DOHH2 (cell line): ENCODE measurements around the gene CDH4.

Experiments used
- H3F3A ChIP-seq: fragments of 200-600 bp; sonication (generic), shearing (Covaris generic); 2 replicates; pipeline ENCODE4 v1.6.0; 2016; ENCODE audit warnings: antibody characterized with exemption, mild to moderate bottlenecking; ENCODE audit not compliant: control insufficient read depth, insufficient read depth
- H3K27ac ChIP-seq: fragments of 200-600 bp; sonication (generic); 2 replicates; pipeline ENCODE4 v1.5.1; 2014; ENCODE audit warnings: low read depth, mild to moderate bottlenecking, low read length, moderate library complexity
- H3K27me3 ChIP-seq: fragments of 200-600 bp; sonication (generic); 2 replicates; pipeline ENCODE4 v1.6.1; 2014; ENCODE audit warnings: mild to moderate bottlenecking, low read length, mixed read lengths; ENCODE audit not compliant: control insufficient read depth
- H3K36me3 ChIP-seq: fragments of 200-600 bp; sonication (generic); 2 replicates; pipeline ENCODE4 v1.6.1; 2014; ENCODE audit warnings: mild to moderate bottlenecking, low read length, moderate library complexity, mixed read lengths; ENCODE audit not compliant: control insufficient read depth
- H3K4me1 ChIP-seq: fragments of 200-600 bp; sonication (generic); 2 replicates; pipeline ENCODE4 v1.6.1; 2014; ENCODE audit warnings: mild to moderate bottlenecking, low read length, mixed read lengths; ENCODE audit not compliant: control insufficient read depth
- H3K4me2 ChIP-seq: fragments of 200-600 bp; sonication (generic); 2 replicates; pipeline ENCODE4 v1.6.0; 2014; ENCODE audit warnings: mild to moderate bottlenecking, low read length, moderate library complexity
- H3K4me3 ChIP-seq: fragments of 200-600 bp; sonication (generic); 2 replicates; pipeline ENCODE4 v1.5.1; 2014; ENCODE audit warnings: mild to moderate bottlenecking, low read length, mixed read lengths
- H3K79me2 ChIP-seq: fragments of 200-600 bp; sonication (generic); 2 replicates; pipeline ENCODE4 v1.6.1; 2014; ENCODE audit warnings: mild to moderate bottlenecking, low read length, mixed read lengths; ENCODE audit not compliant: control insufficient read depth
- H3K9me2 ChIP-seq: fragments of 200-600 bp; sonication (generic); replicated peaks from 2 replicates; pipeline ENCODE4 v1.6.1; 2014; ENCODE audit warnings: mild to moderate bottlenecking, low read length, mixed read lengths; ENCODE audit not compliant: control insufficient read depth
- H3K9me3 ChIP-seq: fragments of 200-600 bp; sonication (generic); 2 replicates; pipeline ENCODE4 v1.6.1; 2014; ENCODE audit warnings: antibody characterized with exemption, low read length, mixed read lengths; ENCODE audit not compliant: control insufficient read depth, insufficient read depth
- H4K20me1 ChIP-seq: fragments of 200-600 bp; sonication (generic); 2 replicates; pipeline ENCODE4 v1.6.0; 2014; ENCODE audit warnings: low read depth, mild to moderate bottlenecking, antibody characterized with exemption, low read length, moderate library complexity; ENCODE audit not compliant: control insufficient read depth, insufficient read depth
- EZH2phosphoT487 ChIP-seq: fragments of 200-600 bp; sonication (generic); IDR thresholded peaks from 2 replicates; pipeline ENCODE4 v1.6.1; 2017; ENCODE audit warnings: borderline replicate concordance, mild to moderate bottlenecking, antibody characterized with exemption, low read length, moderate library complexity, mixed read lengths
- TF ChIP-seq, protein P1 (sequence below): fragments of 200-600 bp; sonication (generic); IDR thresholded peaks from one replicate; pipeline ENCODE4 v1.5.1; 2014; ENCODE audit warnings: antibody characterized with exemption, mild to moderate bottlenecking, low read depth, low read length; ENCODE audit not compliant: poor library complexity, severe bottlenecking

Gene CDH4

DNA sequence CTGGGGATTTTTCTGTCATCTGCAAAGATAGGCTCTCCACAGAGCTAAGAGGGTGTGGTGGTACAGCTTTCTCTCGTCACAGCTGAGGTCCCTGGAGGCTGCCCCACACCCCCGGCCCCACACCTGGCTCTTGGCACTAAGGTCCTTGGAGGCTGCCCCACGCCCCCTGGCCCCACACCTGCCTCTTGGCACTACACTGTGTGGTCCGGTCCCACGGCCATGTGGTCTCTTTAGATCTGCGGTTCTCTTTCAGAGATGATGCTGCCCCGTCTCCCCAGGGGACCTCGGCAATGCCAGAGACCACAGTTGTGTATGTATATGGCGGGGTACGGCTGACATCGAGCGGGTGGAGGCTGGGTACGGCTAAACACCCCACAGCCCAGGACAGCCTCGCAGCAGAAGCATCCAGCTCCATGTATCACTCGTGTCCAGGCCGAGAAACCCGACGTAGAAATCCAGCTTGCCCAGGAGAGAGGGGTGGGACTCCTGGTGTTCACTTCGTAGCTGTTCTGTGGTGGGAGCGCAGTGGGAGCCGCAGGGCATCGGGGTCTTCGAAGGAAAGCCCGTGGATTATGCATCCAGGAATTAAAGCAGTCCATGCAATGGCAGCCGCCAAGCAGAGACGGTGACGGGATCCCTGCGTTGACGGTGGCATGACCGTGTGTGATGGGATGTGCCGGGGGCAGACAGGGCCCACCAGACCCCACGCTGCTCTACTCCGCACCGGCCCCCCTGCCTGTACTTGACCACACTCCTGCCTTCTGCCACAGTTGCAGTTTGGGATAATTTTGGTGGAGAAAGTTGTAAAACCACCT, 292.1 kb downstream of the CDH4 start:
- no peaks in the 10 kb centered on the region for H3K79me2 ChIP-seq
- H3K27ac ChIP-seq, result no peak overlapping the region
- H4K20me1 ChIP-seq, result no peaks in the 10 kb centered on the region
- H3K4me1 ChIP-seq, result no peaks in the 10 kb centered on the region
- H3K36me3 ChIP-seq, result no peaks in the 10 kb centered on the region
- H3K27me3 ChIP-seq, result no peaks in the 10 kb centered on the region
- no peaks in the 10 kb centered on the region for H3F3A ChIP-seq
- no peak overlapping the region for H3K4me2 ChIP-seq
- no peak overlapping the region for H3K4me3 ChIP-seq
- H3K9me3 ChIP-seq, result no peaks in the 10 kb centered on the region
- H3K9me2 ChIP-seq, result no peaks in the 10 kb centered on the region
- TF ChIP-seq, protein P1, sequence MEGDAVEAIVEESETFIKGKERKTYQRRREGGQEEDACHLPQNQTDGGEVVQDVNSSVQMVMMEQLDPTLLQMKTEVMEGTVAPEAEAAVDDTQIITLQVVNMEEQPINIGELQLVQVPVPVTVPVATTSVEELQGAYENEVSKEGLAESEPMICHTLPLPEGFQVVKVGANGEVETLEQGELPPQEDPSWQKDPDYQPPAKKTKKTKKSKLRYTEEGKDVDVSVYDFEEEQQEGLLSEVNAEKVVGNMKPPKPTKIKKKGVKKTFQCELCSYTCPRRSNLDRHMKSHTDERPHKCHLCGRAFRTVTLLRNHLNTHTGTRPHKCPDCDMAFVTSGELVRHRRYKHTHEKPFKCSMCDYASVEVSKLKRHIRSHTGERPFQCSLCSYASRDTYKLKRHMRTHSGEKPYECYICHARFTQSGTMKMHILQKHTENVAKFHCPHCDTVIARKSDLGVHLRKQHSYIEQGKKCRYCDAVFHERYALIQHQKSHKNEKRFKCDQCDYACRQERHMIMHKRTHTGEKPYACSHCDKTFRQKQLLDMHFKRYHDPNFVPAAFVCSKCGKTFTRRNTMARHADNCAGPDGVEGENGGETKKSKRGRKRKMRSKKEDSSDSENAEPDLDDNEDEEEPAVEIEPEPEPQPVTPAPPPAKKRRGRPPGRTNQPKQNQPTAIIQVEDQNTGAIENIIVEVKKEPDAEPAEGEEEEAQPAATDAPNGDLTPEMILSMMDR, result no peak
- TF ChIP-seq EZH2phosphoT487, result no peak

DNA sequence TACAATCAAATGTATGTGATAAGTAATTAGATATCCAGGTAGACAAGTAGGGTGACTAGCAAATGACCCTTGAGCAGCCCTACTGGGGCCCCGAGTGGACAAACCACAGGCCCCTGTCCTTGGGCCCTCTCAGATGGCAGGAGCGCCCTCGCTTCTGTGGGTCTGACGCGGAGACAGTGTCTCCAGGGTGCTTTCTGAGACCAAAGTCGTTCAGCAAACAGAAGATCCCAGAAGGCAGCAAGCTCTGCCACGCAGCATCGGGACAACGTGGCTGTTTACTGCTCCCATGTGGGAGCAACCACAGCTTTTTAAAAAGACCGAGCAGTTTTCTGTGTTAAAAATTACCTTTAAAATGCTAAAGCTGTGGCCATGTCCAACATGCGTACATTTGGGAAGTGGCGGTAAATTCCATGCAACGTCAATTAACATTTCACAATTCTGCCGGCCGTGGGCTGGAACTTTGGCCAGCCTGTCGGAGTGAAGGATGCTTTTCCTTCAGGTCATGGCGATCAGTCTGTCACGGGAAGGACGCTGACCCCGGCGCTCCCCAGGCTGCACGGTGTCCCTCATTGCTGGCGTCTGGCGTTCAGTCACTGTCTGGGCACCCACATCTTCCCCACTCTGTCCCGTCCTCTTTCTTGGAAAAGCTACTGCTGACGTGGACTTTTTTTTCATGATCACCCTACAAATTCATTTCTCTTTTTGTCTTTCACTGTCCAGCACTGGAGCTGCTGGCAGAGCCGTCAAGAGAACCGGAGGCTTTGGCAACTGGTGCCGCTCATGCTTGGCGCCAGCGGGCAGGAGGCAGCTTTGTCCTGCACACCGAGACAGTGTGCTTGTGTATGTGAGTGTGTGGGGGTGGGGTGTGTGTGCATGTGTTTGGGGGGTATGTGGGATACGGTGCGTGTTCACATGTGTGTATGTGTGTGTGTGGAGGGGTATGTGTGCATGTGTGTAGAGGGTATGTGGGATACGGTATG, 293.1 kb downstream of the CDH4 start:
- no peak for TF ChIP-seq EZH2phosphoT487
- TF ChIP-seq, protein P1, result no peak
- Histone ChIP-seq H3F3A (no peaks in the 10 kb centered on the region), H3K27me3 (no peaks in the 10 kb centered on the region), H3K4me2 (no peak overlapping the region), H3K27ac (no peak overlapping the region), H3K9me3 (no peaks in the 10 kb centered on the region), H3K4me1 (no peaks in the 10 kb centered on the region), H3K36me3 (no peaks in the 10 kb centered on the region), H3K4me3 (no peak overlapping the region), H3K9me2 (no peaks in the 10 kb centered on the region), H4K20me1 (no peaks in the 10 kb centered on the region), H3K79me2 (no peaks in the 10 kb centered on the region)

DNA sequence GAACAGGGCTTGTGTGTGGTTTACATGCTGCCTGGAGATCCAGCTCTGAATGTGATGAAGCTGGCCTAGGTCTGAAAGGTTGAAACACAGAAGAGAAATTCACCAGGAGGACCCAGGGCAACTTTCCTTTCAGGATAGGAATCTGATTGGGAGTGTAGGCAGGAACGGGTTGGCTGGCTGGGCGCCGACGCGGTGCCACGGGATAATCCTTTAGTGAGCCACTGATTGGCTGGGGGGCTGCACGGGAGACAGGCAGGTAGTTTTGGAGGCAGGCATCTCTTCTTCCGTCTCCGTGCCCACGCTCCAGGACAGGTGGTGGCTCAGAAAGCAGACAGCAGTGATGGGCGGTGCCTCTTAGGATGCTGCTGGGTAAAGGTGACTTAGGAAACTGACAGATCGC, 294.6 kb downstream of the CDH4 start:
- Histone ChIP-seq H3K79me2 (no peaks in the 10 kb centered on the region), H3K4me3 (no peak overlapping the region), H3F3A (no peaks in the 10 kb centered on the region), H3K4me2 (no peak overlapping the region), H3K4me1 (no peaks in the 10 kb centered on the region), H3K36me3 (no peaks in the 10 kb centered on the region), H4K20me1 (no peaks in the 10 kb centered on the region), H3K9me3 (no peaks in the 10 kb centered on the region), H3K27me3 (no peaks in the 10 kb centered on the region), H3K27ac (no peak overlapping the region), H3K9me2 (no peaks in the 10 kb centered on the region)
- no peak for TF ChIP-seq EZH2phosphoT487
- TF ChIP-seq, protein P1, result no peak
